Astrocyte of the cerebellum (primary cell): ENCODE results near the gene TIGD7.
A peak's percentile ranks its signal among the peaks of the same experiment; 100 is the strongest.

Experiments
- DNase-seq: peaks from one replicate; pipeline ENCODE4 v3.0.0-alpha.2; 2011; ENCODE audit warnings: low read depth
- H3K4me3 ChIP-seq: 2 replicates; pipeline ENCODE4 v1.5.1; 2011; ENCODE audit warnings: mild to moderate bottlenecking, low read depth, low read length, moderate library complexity
- CTCF ChIP-seq: IDR thresholded peaks from 2 replicates; pipeline ENCODE4 v1.5.1; 2012; ENCODE audit warnings: low read length, low read depth, moderate library complexity, mild to moderate bottlenecking; ENCODE audit errors: missing control alignments
- in situ Hi-C: cut with HindIII; loops from 2 replicates; pipeline ENCODE4 v1.10.0; 2017; ENCODE audit warnings: low sequenced_read_pairs

Gene TIGD7

GRCh38 chr16:3305109-3306068 lies at the start of gene TIGD7, which contains the start of gene ZNF75A:
TSS of gene TIGD7 (minus strand) at chr16:3305430. CDS start at chr16:3300614, 4,816 bp downstream.
TSS of gene ZNF75A (plus strand) at chr16:3305497. CDS start at chr16:3308429, 2,932 bp downstream.
- DNase-seq = peak; percentile 49
- in situ Hi-C loops = no loop called here
- TF ChIP-seq CTCF = peak; percentile 5
- peak within 1 kb of the TSS; percentile 64 for H3K4me3 ChIP-seq

- TF ChIP-seq CTCF = no peak
- in situ Hi-C loops = no loop called here
- no peak for DNase-seq
- H3K4me3 ChIP-seq = no peak overlapping the region
These were observed 43.9 kb upstream of the TIGD7 start for GRCh38 chr16:3349175-3349574.

- TF ChIP-seq CTCF = no peak
- in situ Hi-C loops = no loop called here
- DNase-seq = no peak
- H3K4me3 ChIP-seq = no peak overlapping the region
These were observed 43.4 kb upstream of the TIGD7 start for GRCh38 chr16:3348547-3349167.

- no peak for DNase-seq
- in situ Hi-C loops = no loop called here
- no peak for TF ChIP-seq CTCF
- no peak overlapping the region for H3K4me3 ChIP-seq
These were observed 42.4 kb upstream of the TIGD7 start for GRCh38 chr16:3347586-3347985.

- DNase-seq = no peak
- TF ChIP-seq CTCF = no peak
- H3K4me3 ChIP-seq = no peak overlapping the region
- in situ Hi-C loops = no loop called here
These were observed 40.8 kb upstream of the TIGD7 start for GRCh38 chr16:3346041-3346440.

- no peak for DNase-seq
- TF ChIP-seq CTCF = no peak
- in situ Hi-C loops = no loop called here
- no peak overlapping the region for H3K4me3 ChIP-seq
These were observed 23.4 kb upstream of the TIGD7 start for GRCh38 chr16:3328643-3329042.
